Measurements from ENCODE around the gene CHAF1B. TPM values are rescaled to one million over a fixed set of nuclear protein-coding genes. Genes with fewer than 3 reads are reported as not detected.
"Not testable (repeated sequence)": the region's sequence is repeated elsewhere in the genome, so short reads cannot be mapped to it uniquely, and the experiment has no call there.

Gene CHAF1B
- total RNA-seq, 6 experiments from 2014 or later: 0.27 to 2.1 (median 0.72) TPM

- DNase-seq: no peak
- no peak for ATAC-seq
- peak overlapping the region in 2 of 3 donors; percentile 55 to 66 for H3K4me3 ChIP-seq
- no peaks in the 10 kb centered on the region for H3K36me3 ChIP-seq
- H3K9me3 ChIP-seq: no peaks in the 10 kb centered on the region
- no peaks in the 10 kb centered on the region for H3K27me3 ChIP-seq
- intact Hi-C loops (cut with DNase I): no loop called here
- no peak for TF ChIP-seq CTCF (IDR thresholded peaks at IDR 0.05)
- no peak for TF ChIP-seq POLR2A (IDR thresholded peaks at IDR 0.05)
- 41% methylated on average over 8 of the region's 8 CpGs for WGBS (ENCODE audit: insufficient coverage, low coverage, low lambda C conversion rate, missing lambda C conversion rate)
- no peaks in the 10 kb centered on the region for H3K4me1 ChIP-seq
- no peak overlapping the region for H3K27ac ChIP-seq
Measured at GRCh38 chr21:36384885-36385232, 333 bp upstream of the CHAF1B start.

DNA sequence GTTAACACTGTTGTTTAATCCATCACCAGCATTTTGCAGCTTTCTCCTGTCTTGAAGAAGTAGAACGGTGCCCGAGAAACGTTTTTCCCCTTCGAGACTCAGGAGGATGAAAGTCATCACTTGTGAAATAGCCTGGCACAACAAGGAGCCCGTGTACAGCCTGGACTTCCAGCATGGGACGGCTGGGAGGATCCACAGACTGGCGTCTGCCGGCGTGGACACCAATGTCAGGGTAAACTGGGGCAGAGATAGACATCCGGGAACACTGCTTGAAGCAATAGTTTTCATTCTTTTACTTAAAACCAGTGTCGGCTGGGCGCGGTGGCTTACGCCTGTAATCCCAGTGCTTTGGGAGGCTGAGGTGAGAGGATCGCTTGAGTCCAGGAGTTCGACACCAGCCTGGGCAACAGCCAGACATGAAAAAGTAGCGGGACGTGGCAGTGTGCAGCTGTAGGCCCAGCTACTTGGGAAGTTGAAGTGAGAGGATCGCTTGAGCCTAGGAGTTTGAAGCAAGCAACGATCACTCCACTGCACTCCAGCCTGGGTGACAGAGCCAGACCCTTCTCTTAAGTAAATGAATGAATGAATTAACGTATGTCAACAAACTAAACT, 945 bp downstream of the CHAF1B start:
- Histone ChIP-seq H3K4me1 (no peaks in the 10 kb centered on the region), H3K27ac (no peak overlapping the region), H3K27me3 (no peaks in the 10 kb centered on the region), H3K9me3 (no peaks in the 10 kb centered on the region), H3K4me3 (peak overlapping the region in 1 of 3 donors; percentile 66), H3K36me3 (no peaks in the 10 kb centered on the region)
- intact Hi-C loops (cut with DNase I): no loop called here
- WGBS (ENCODE audit: insufficient coverage, low coverage, low lambda C conversion rate, missing lambda C conversion rate): 66% methylated on average over 9 of the region's 21 CpGs
- ATAC-seq (no peak), DNase-seq (no peak)
- no peak for TF ChIP-seq CTCF (IDR thresholded peaks at IDR 0.05)
- no peak for TF ChIP-seq POLR2A (IDR thresholded peaks at IDR 0.05)

DNA sequence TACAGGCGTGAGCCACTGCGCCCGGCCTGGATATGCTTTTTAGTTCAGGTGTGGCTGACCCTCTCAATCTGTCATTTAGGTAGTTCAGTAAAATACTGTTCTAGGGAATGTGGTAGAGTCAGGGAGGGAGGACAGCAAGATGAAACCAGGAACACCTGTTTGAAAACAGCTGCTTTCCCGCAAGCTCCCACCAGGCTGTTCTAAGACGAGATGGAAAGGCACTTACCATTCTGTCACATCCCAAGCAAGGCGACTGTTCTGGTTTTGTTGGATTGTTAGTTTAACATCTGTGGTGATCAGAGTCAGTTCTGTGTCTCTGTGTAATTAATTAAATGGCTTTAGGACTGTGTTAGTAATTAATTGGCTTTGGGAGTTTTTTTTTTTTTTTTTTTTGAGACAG, 2.9 kb downstream of the CHAF1B start:
- 95% methylated on average over 5 of the region's 6 CpGs for WGBS (ENCODE audit: insufficient coverage, low coverage, low lambda C conversion rate, missing lambda C conversion rate)

DNA sequence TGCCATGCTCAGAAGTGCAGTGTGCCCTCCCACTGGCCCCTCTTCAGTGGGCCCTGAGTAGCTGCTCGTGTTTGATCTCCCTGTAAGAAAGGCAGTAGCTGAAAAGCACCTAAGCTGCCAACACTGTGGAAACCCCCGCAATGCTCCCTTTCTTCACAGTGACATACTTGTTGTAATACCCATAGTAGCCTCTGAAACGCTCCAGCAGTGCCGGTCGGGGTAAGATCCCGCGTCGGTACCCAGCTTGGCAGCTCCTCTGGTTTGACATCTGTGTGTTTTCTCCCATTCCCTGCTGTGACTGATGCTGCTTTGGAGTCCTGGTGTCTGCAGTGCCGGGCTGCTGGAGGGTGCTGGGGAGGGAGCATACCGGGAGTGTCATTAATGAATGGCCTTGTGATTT, 3.6 kb downstream of the CHAF1B start:
- Histone ChIP-seq H3K4me3 (no peak overlapping the region), H3K27ac (no peak overlapping the region), H3K4me1 (no peaks in the 10 kb centered on the region), H3K9me3 (no peaks in the 10 kb centered on the region), H3K36me3 (no peaks in the 10 kb centered on the region), H3K27me3 (no peaks in the 10 kb centered on the region)
- no peak for ATAC-seq
- 83% methylated on average over 8 of the region's 10 CpGs for WGBS (ENCODE audit: insufficient coverage, low coverage, low lambda C conversion rate, missing lambda C conversion rate)
- DNase-seq: no peak
- TF ChIP-seq CTCF (IDR thresholded peaks at IDR 0.05): no peak
- TF ChIP-seq POLR2A (IDR thresholded peaks at IDR 0.05): no peak
- intact Hi-C loops (cut with DNase I): no loop called here

More for the DNA sequence above, 2.9 kb downstream of the CHAF1B start:
- Histone ChIP-seq H3K4me1 (no peaks in the 10 kb centered on the region), H3K36me3 (no peaks in the 10 kb centered on the region), H3K27me3 (no peaks in the 10 kb centered on the region), H3K9me3 (no peaks in the 10 kb centered on the region), H3K27ac (no peak overlapping the region), H3K4me3 (no peak overlapping the region)
- DNase-seq: no peak
- TF ChIP-seq CTCF (IDR thresholded peaks at IDR 0.05): no peak
- intact Hi-C loops (cut with DNase I): no loop called here
- no peak for ATAC-seq

- H3K27me3 ChIP-seq; ATAC-seq; H3K4me3 ChIP-seq; intact Hi-C loops (cut with DNase I); H3K27ac ChIP-seq; H3K9me3 ChIP-seq; DNase-seq; H3K4me1 ChIP-seq; H3K36me3 ChIP-seq: not testable (repeated sequence)
- WGBS (ENCODE audit: insufficient coverage, low coverage, low lambda C conversion rate, missing lambda C conversion rate): 91% methylated on average over 5 of the region's 6 CpGs
Measured at GRCh38 chr21:36391649-36392048, 6.5 kb downstream of the CHAF1B start.

All from right lobe of liver (tissue), 6 donors.